HepG2 (cell line): ENCODE results near the gene MYH7. TPM values are rescaled to one million over a fixed set of nuclear protein-coding genes. Genes with fewer than 3 reads are reported as not detected.

Source experiments
- ATF3 ChIP-seq: sonication (generic); formaldehyde crosslinking; IDR thresholded peaks from 2 replicates; pipeline ENCODE4 v1.4.0; 2020; ENCODE audit warnings: missing genetic modification reagents
- ATF7 ChIP-seq, 2 experiments: fragments of 450-650 bp in 1 of 2; sonication (generic) in 1 of 2; formaldehyde crosslinking in 1 of 2; IDR thresholded peaks; 2 replicates each; pipeline versions ENCODE4 v1.4.0 to v1.6.1; 2016 to 2020; ENCODE audit warnings: antibody characterized with exemption in 1 of 2, mild to moderate bottlenecking in 1 of 2, missing genetic modification reagents in 1 of 2
- FOSL2 ChIP-seq: sonication (generic); formaldehyde crosslinking; IDR thresholded peaks from 2 replicates; pipeline ENCODE4 v1.4.0; 2020; ENCODE audit warnings: missing genetic modification reagents
- HDAC2 ChIP-seq: sonication (generic); formaldehyde crosslinking; IDR thresholded peaks from 2 replicates; pipeline ENCODE4 v1.4.0; 2020; ENCODE audit warnings: missing genetic modification reagents
- IKZF5 ChIP-seq: IDR thresholded peaks from 2 replicates; pipeline ENCODE4 v1.6.1; 2018; ENCODE audit warnings: missing genetic modification reagents, mild to moderate bottlenecking, missing compliant biosample characterization
- KDM5B ChIP-seq: sonication (generic); formaldehyde crosslinking; IDR thresholded peaks from 2 replicates; pipeline ENCODE4 v1.4.0; 2020; ENCODE audit warnings: missing genetic modification reagents, mild to moderate bottlenecking, borderline replicate concordance
- MTERF4 ChIP-seq: sonication (generic); formaldehyde crosslinking; IDR thresholded peaks from 2 replicates; pipeline ENCODE4 v1.8.0; 2023; ENCODE audit warnings: mild to moderate bottlenecking, missing genetic modification reagents
- NCOR1 ChIP-seq: fragments of 200-600 bp; sonication (generic); IDR thresholded peaks from 2 replicates; pipeline ENCODE4 v1.7.0; 2017; ENCODE audit warnings: antibody characterized with exemption, low read length, borderline replicate concordance
- RFX5 ChIP-seq: IDR thresholded peaks from 2 replicates; pipeline ENCODE4 v1.6.1; 2011; ENCODE audit warnings: low read depth, low read length, improper control_type of control experiment
- SETDB1 ChIP-seq: sonication (generic); formaldehyde crosslinking; IDR thresholded peaks from 2 replicates; pipeline ENCODE4 v1.5.1; 2020; ENCODE audit warnings: missing genetic modification reagents, mild to moderate bottlenecking, borderline replicate concordance
- SOX6 ChIP-seq, 2 experiments: fragments of 450-650 bp in 1 of 2; sonication (generic) in 1 of 2; formaldehyde crosslinking in 1 of 2; IDR thresholded peaks; 2 replicates each; pipeline versions ENCODE4 v1.4.0 to v1.6.1; 2017 to 2020; ENCODE audit warnings: antibody characterized with exemption in 1 of 2, mild to moderate bottlenecking in 1 of 2, missing genetic modification reagents in 1 of 2
- ZGPAT ChIP-seq: IDR thresholded peaks from 2 replicates; pipeline ENCODE4 v1.6.1; 2016; ENCODE audit warnings: mild to moderate bottlenecking
- ZMYM4 ChIP-seq: sonication (generic); formaldehyde crosslinking; IDR thresholded peaks from 2 replicates; pipeline ENCODE4 v1.8.1; 2023; ENCODE audit warnings: mild to moderate bottlenecking, missing genetic modification reagents
- ZNF263 ChIP-seq: sonication (generic); formaldehyde crosslinking; IDR thresholded peaks from 2 replicates; pipeline ENCODE4 v1.4.0; 2020; ENCODE audit warnings: missing genetic modification reagents
- ZNF281 ChIP-seq: sonication (generic); formaldehyde crosslinking; IDR thresholded peaks from 2 replicates; pipeline ENCODE4 v1.4.0; 2020; ENCODE audit warnings: missing genetic modification reagents, borderline replicate concordance
- ZNF3 ChIP-seq: IDR thresholded peaks from 2 replicates; pipeline ENCODE4 v1.7.0; 2017; ENCODE audit warnings: inconsistent platforms
- ZNF337 ChIP-seq: sonication (generic); formaldehyde crosslinking; IDR thresholded peaks from 2 replicates; pipeline ENCODE4 v1.5.1; 2020; ENCODE audit warnings: missing genetic modification reagents, low read depth, mild to moderate bottlenecking, borderline replicate concordance
- ZNF362 ChIP-seq: sonication (generic); formaldehyde crosslinking; IDR thresholded peaks from 2 replicates; pipeline ENCODE4 v1.4.0; 2020; ENCODE audit warnings: missing genetic modification reagents, mild to moderate bottlenecking, borderline replicate concordance
- ZNF468 ChIP-seq: sonication (generic); formaldehyde crosslinking; IDR thresholded peaks from 2 replicates; pipeline ENCODE4 v1.8.0; 2022; ENCODE audit warnings: mild to moderate bottlenecking, moderate library complexity, missing genetic modification reagents
- ZNF547 ChIP-seq: sonication (generic); formaldehyde crosslinking; IDR thresholded peaks from 2 replicates; pipeline ENCODE4 v1.5.1; 2020; ENCODE audit warnings: mild to moderate bottlenecking, missing genetic modification reagents
- ZNF598 ChIP-seq: sonication (generic); formaldehyde crosslinking; IDR thresholded peaks from 2 replicates; pipeline ENCODE4 v1.5.1; 2020; ENCODE audit warnings: mild to moderate bottlenecking, missing genetic modification reagents, borderline replicate concordance
- polyA plus RNA-seq, 8 experiments: library from polyadenylated mRNA; depleted of rRNA in 3 of 8; stranded (reverse) in 7 of 8; unstranded in 1 of 8; fragments of >200 nt; fragmentation: Illumina TruSeq in 4 of 8; extraction: Trizol in 4 of 8; gene quantifications; 2 replicates each; pipeline versions ENCODE4 v1.2.1 to v1.2.3, GENCODE V29; 2011 to 2016; ENCODE audit warnings: low read depth in 4 of 8, missing spikeins in 1 of 8, mixed read lengths in 1 of 8; ENCODE audit not compliant: insufficient read depth in 1 of 8
- total RNA-seq, 5 experiments: library from RNA; depleted of rRNA; stranded (reverse); fragments of >200 nt; fragmentation: Illumina TruSeq; extraction: Trizol; gene quantifications; 2 replicates each; pipeline ENCODE4 v1.2.3, GENCODE V29; 2016; ENCODE audit warnings: low read depth in 1 of 5

The MYH7 gene
- total and polyA plus RNA-seq, 2 of the 13 experiments (the other 11 are each of a cell fraction or from before 2014, with no cell fraction given) = 0.04 TPM; not detected in 1

GRCh38 chr14:23454445-23454856, 19.0 kb upstream of the MYH7 start (continued):
- TF ChIP-seq ZMYM4 = no peak
- no peak for TF ChIP-seq ATF3 (CRISPR knock-in tag)
- peak; percentile 67 for TF ChIP-seq ZGPAT
- TF ChIP-seq RFX5 = no peak
- no peak for TF ChIP-seq MTERF4 (CRISPR knock-in tag)
- no peak for TF ChIP-seq KDM5B (CRISPR knock-in tag)
- TF ChIP-seq IKZF5 (CRISPR knock-in tag) = no peak
- no peak for TF ChIP-seq SETDB1
- TF ChIP-seq ZNF263 = no peak
- no peak for TF ChIP-seq NCOR1
- no peak for TF ChIP-seq ZNF281
- TF ChIP-seq ZNF598 (CRISPR knock-in tag) = no peak
- TF ChIP-seq ZNF547 (CRISPR knock-in tag) = no peak
- peak; percentile 82 for TF ChIP-seq HDAC2
- no peak for TF ChIP-seq SOX6 (IDR thresholded peaks at IDR 0.05)
- peak; percentile 63; the same call in 1 of the 2 replicates for TF ChIP-seq SOX6 (CRISPR knock-in tag; IDR thresholded peaks at IDR 0.05)
- TF ChIP-seq ZNF3 (CRISPR knock-in tag) = no peak
- no peak for TF ChIP-seq ZNF468 (CRISPR knock-in tag)
- no peak for TF ChIP-seq ZNF337 (CRISPR knock-in tag)
- no peak for TF ChIP-seq ZNF362 (CRISPR knock-in tag)
- TF ChIP-seq ATF7 (IDR thresholded peaks at IDR 0.05) = no peak
- no peak for TF ChIP-seq ATF7 (CRISPR knock-in tag; IDR thresholded peaks at IDR 0.05)
- TF ChIP-seq FOSL2 = peak; percentile 31; the same call in 1 of the 2 replicates
